GM12878 (cell line): ENCODE data around the gene PHACTR1. TPM values are rescaled to one million over a fixed set of nuclear protein-coding genes. Genes with fewer than 3 reads are reported as not detected.

ENCODE experiments used
- ATAC-seq: fragments of 200-7000 bp; cut with Tn5 transposase; 3 replicates; pipeline ENCODE4 v1.9.1; 2020; ENCODE audit warnings: mild to moderate bottlenecking, moderate library complexity
- BruUV-seq: library from RNA; stranded (reverse); fragments of 400-500 nt; replicated peaks from 2 replicates; lab custom pipeline; 2021; lab: Mats Ljungman, UMichigan
- CTCF ChIA-PET: fragments of 300-600 bp; sonication (Branson Sonifier 250); formaldehyde crosslinking; extraction: SDS; loops from one replicate; lab custom pipeline; 2021; ENCODE audit warnings: inconsistent platforms; lab: Yijun Ruan, JAX
- POLR2A ChIA-PET: fragments of 350-600 bp; formaldehyde crosslinking; extraction: SDS; loops from one replicate; lab custom pipeline; 2021; ENCODE audit warnings: inconsistent platforms; lab: Charles Lee
- RAD21 ChIA-PET: fragments of 300-600 bp; sonication (Branson Sonifier 250); formaldehyde crosslinking; loops from one replicate; lab custom pipeline; 2023; ENCODE audit warnings: antibody characterized with exemption; ENCODE audit not compliant: unreplicated experiment; lab: Charles Lee
- SMC1A ChIA-PET: fragments of 300-600 bp; sonication (Branson Sonifier 250); formaldehyde crosslinking; loops from one replicate; lab custom pipeline; 2023; ENCODE audit not compliant: unreplicated experiment, uncharacterized antibody; lab: Charles Lee
- DNase-seq: peaks from one replicate; pipeline ENCODE4 v3.0.0-alpha.2; 2011; ENCODE audit warnings: low read depth, low spot score
- FAIRE-seq: peaks from 3 replicates; lab custom pipeline; 2011; peaks lifted over from hg19 to GRCh38; lab: Jason Lieb, UNC
- H2AFZ ChIP-seq: 2 replicates; pipeline ENCODE4 v1.6.0; 2011; ENCODE audit warnings: low read depth, low read length, control low read depth; ENCODE audit not compliant: control insufficient read depth
- H3K27ac ChIP-seq: 2 replicates; pipeline ENCODE4 v1.5.1; 2011; ENCODE audit warnings: control low read depth; ENCODE audit not compliant: control insufficient read depth, insufficient read depth
- H3K27me3 ChIP-seq, 2 experiments: replicated peaks in 1 of 2; 2 replicates each; pipeline versions ENCODE4 v1.6.0 to v1.6.1; 2011; ENCODE audit warnings: low read length in 1 of 2; ENCODE audit not compliant: control insufficient read depth in 2 of 2, insufficient read depth in 2 of 2
- H3K36me3 ChIP-seq, 2 experiments: 2 replicates each; pipeline ENCODE4 v1.5.1; 2011; ENCODE audit warnings: low read length in 1 of 2; ENCODE audit not compliant: control insufficient read depth in 2 of 2, insufficient read depth in 2 of 2
- H3K4me1 ChIP-seq: 2 replicates; pipeline ENCODE4 v1.6.1; 2011; ENCODE audit warnings: mild to moderate bottlenecking, low read length, moderate library complexity, mixed read lengths; ENCODE audit not compliant: control insufficient read depth, insufficient read depth
- H3K4me2 ChIP-seq: 2 replicates; pipeline ENCODE4 v1.6.0; 2011; ENCODE audit warnings: control low read depth; ENCODE audit not compliant: control insufficient read depth, insufficient read depth
- H3K4me3 ChIP-seq: fragments of 200-600 bp; sonication (generic); 2 replicates; pipeline ENCODE4 v1.5.1; 2016
- H3K79me2 ChIP-seq: 2 replicates; pipeline ENCODE4 v1.6.0; 2011; ENCODE audit warnings: low read length; ENCODE audit not compliant: control insufficient read depth, insufficient read depth
- H3K9ac ChIP-seq: 2 replicates; pipeline ENCODE4 v1.8.0; 2011; ENCODE audit warnings: low read length, control low read depth, mixed read lengths; ENCODE audit not compliant: control insufficient read depth, insufficient read depth
- H3K9me3 ChIP-seq: replicated peaks from 3 replicates; pipeline ENCODE4 v1.5.1; 2011; ENCODE audit warnings: mild to moderate bottlenecking, low read length; ENCODE audit not compliant: control insufficient read depth, insufficient read depth
- H4K20me1 ChIP-seq: 2 replicates; pipeline ENCODE4 v1.6.0; 2011; ENCODE audit not compliant: control insufficient read depth, insufficient read depth
- ETV6 ChIP-seq, 2 experiments: fragments of 450-650 bp in 1 of 2; IDR thresholded peaks in 1 of 2; conservative IDR thresholded peaks in 1 of 2; 2 replicates each; pipeline ENCODE4 v1.6.1; 2014; ENCODE audit warnings: antibody characterized with exemption in 1 of 2, borderline replicate concordance in 1 of 2, low read depth in 1 of 2, mild to moderate bottlenecking in 1 of 2, moderate library complexity in 1 of 2
- FOS ChIP-seq: IDR thresholded peaks from 3 replicates; pipeline ENCODE4 v1.6.1; 2011; ENCODE audit warnings: borderline replicate concordance; ENCODE audit not compliant: insufficient read length; ENCODE audit errors: extremely low read depth
- POU2F2 ChIP-seq: IDR thresholded peaks from 3 replicates; pipeline ENCODE4 v1.6.1; 2011; ENCODE audit warnings: low read depth, mild to moderate bottlenecking, low read length, borderline replicate concordance
- RCOR1 ChIP-seq: conservative IDR thresholded peaks from 2 replicates; pipeline ENCODE4 v1.6.1; 2012; ENCODE audit warnings: low read depth, low read length, improper control_type of control experiment
- ZNF592 ChIP-seq: fragments of 450-650 bp; IDR thresholded peaks from 2 replicates; pipeline ENCODE4 v1.6.1; 2017; ENCODE audit warnings: mild to moderate bottlenecking, moderate library complexity
- WGBS: methylation state at CpG from one replicate; pipeline ENCODE4 v1.1.6; 2016; ENCODE audit warnings: low lambda C conversion rate; ENCODE audit not compliant: insufficient replicate concordance, insufficient coverage; ENCODE audit errors: missing lambda C conversion rate; 5-methylcytosine and 5-hydroxymethylcytosine counted together
- in situ Hi-C: fragments of 300-500 bp; cut with MboI; formaldehyde crosslinking; loops from 9 replicates; pipeline ENCODE4 v1.14.3; 2018; ENCODE audit warnings: mixed read lengths
- intact Hi-C: fragments of 100-400 bp; cut with micrococcal nuclease; formaldehyde crosslinking; loops from one replicate; pipeline ENCODE4 v1.14.2; 2022; ENCODE audit not compliant: unreplicated experiment
- polyA plus RNA-seq, 11 experiments: library from polyadenylated mRNA; depleted of rRNA in 4 of 11; unstranded in 6 of 11; stranded (reverse) in 5 of 11; fragments of >200 nt; fragmentation: Nextera tagmentation in 4 of 11; fragmentation: Illumina TruSeq in 1 of 11; extraction: Ambion mirVana in 4 of 11; extraction: Trizol in 1 of 11; gene quantifications; 1 replicate in 1 of 11; 2 replicates in 10 of 11; pipeline versions ENCODE4 v1.2.1 to v1.2.3, GENCODE V29; 2011 to 2016; ENCODE audit warnings: inconsistent platforms in 2 of 11, missing spikeins in 2 of 11, low read depth in 1 of 11
- total RNA-seq, 4 experiments: library from RNA; depleted of rRNA in 3 of 4; stranded (reverse); fragments of >200 nt in 3 of 4; fragmentation: Illumina TruSeq in 1 of 4; extraction: Trizol in 1 of 4; gene quantifications; 2 replicates each; pipeline versions ENCODE4 v1.2.1 to v1.2.3, GENCODE V29; 2013 to 2021

The PHACTR1 gene
- total and polyA plus RNA-seq, 10 of the 15 experiments (the other 5 are each of a cell fraction or from before 2014, with no cell fraction given): 34.2 to 94.6 (median 62.3) TPM

- TF ChIP-seq ETV6 (conservative IDR thresholded peaks at IDR 0.05 in 1 of 2, IDR thresholded peaks at IDR 0.05 in 1 of 2; ENCODE audit: borderline replicate concordance in 1 of 2, low read depth in 1 of 2) (no peak), ZNF592 (no peak)
These were observed 175.0 kb downstream of the PHACTR1 start (continued) for GRCh38 chr6:12891595-12891994.

GRCh38 chr6:12892151-12892550 is 175.6 kb downstream of the PHACTR1 start:
- H3K79me2 ChIP-seq: no peaks in the 10 kb centered on the region
- no peaks in the 10 kb centered on the region for H3K4me1 ChIP-seq
- ATAC-seq: no peak
- TF ChIP-seq FOS (no peak), POU2F2 (no peak), RCOR1 (no peak)
- peaks cover 2% of the 10 kb centered on the region for H3K9me3 ChIP-seq
- H3K27me3 ChIP-seq: no peaks in the 10 kb centered on the region; a peak in 3 of 4 replicates
- no peak overlapping the region for H2AFZ ChIP-seq
- no peak for DNase-seq
- CTCF ChIA-PET: interaction anchor here (0.8 to 2.9 kb wide), 12 partner anchors 10 to 1307 kb away, joined by 3 to 34 read pairs (median 4); no protein-coding TSS in a partner anchor
- H3K4me3 ChIP-seq: no peak overlapping the region
- WGBS: 11% methylated on average over 4 of the region's 4 CpGs
- in situ Hi-C loops (loop anchor here (10.0 kb wide), 1 partner anchor 1307 kb away; no protein-coding TSS in a partner anchor), intact Hi-C loops (loop anchor here (2.0 to 5.0 kb wide), 2 partner anchors 600 to 1307 kb away; partner anchors contain the start of gene EDN1)
- H3K27ac ChIP-seq: no peak overlapping the region
- H3K4me2 ChIP-seq: no peak overlapping the region
- SMC1A ChIA-PET: interaction anchor here (0.9 to 1.4 kb wide), 7 partner anchors 9 to 1232 kb away, joined by 3 to 5 read pairs (median 4); no protein-coding TSS in a partner anchor
- POLR2A ChIA-PET: interaction anchor here (0.6 kb wide), 1 partner anchor 136 kb away, joined by 3 read pairs; no protein-coding TSS in a partner anchor
- RAD21 ChIA-PET: interaction anchor here (1.0 to 1.3 kb wide), 3 partner anchors 19 to 1308 kb away, joined by 3 to 5 read pairs (median 3); no protein-coding TSS in a partner anchor
- FAIRE-seq: no peak
- no peaks in the 10 kb centered on the region for H3K36me3 ChIP-seq
- no TSS peak for BruUV-seq
- H4K20me1 ChIP-seq: no peaks in the 10 kb centered on the region
- H3K9ac ChIP-seq: no peak overlapping the region
